GM19372 (cell line): Measurements from ENCODE around the gene JMJD8.
A peak's percentile ranks its signal among the peaks of the same experiment; 100 is the strongest.
"Not testable (repeated sequence)": the region's sequence is repeated elsewhere in the genome, so short reads cannot be mapped to it uniquely, and the experiment has no call there.

Experiments used
- ATAC-seq: cut with Tn5 transposase; IDR thresholded peaks from one replicate; pipeline ENCODE4 v1.9.1; 2021; ENCODE audit warnings: mild to moderate bottlenecking, low read depth, moderate library complexity; ENCODE audit not compliant: unreplicated experiment

Gene JMJD8

GRCh38 chr16:722835-723633 is 38.9 kb upstream of the JMJD8 start:
- ATAC-seq, result no peak

- ATAC-seq, result no peak
Observed at GRCh38 chr16:721765-722540, 37.8 kb upstream of the JMJD8 start.

- peak; percentile 74 for ATAC-seq
Observed at GRCh38 chr16:720990-721764, 37.0 kb upstream of the JMJD8 start, which contains the start of gene ANTKMT. Gene ANTKMT, plus strand, starts transcription at chr16:721146. Its CDS starts 129 bp downstream, at chr16:721275.

- ATAC-seq, result peak; percentile 19
Observed at GRCh38 chr16:720447-720989, 36.4 kb upstream of the JMJD8 start.

- no peak for ATAC-seq
Observed at GRCh38 chr16:719815-720446, 35.8 kb upstream of the JMJD8 start.

- ATAC-seq, result no peak
Observed at GRCh38 chr16:718922-719321, 34.8 kb upstream of the JMJD8 start.

- no peak for ATAC-seq
Observed at GRCh38 chr16:718389-718788, 34.3 kb upstream of the JMJD8 start.

GRCh38 chr16:717450-718245 is 33.5 kb upstream of the JMJD8 start:
- no peak for ATAC-seq

- ATAC-seq, result no peak
Observed at GRCh38 chr16:716768-717325, 32.7 kb upstream of the JMJD8 start.

GRCh38 chr16:716200-716568 is 32.0 kb upstream of the JMJD8 start:
- no peak for ATAC-seq

- ATAC-seq, result peak; percentile 16
Observed at GRCh38 chr16:715477-716199, 31.5 kb upstream of the JMJD8 start.

GRCh38 chr16:714558-715476 is 30.7 kb upstream of the JMJD8 start, which contains the start of gene METRN:
Gene METRN, plus strand, starts transcription at chr16:715118. Its CDS starts 172 bp downstream, at chr16:715290.
- peak; percentile 69 for ATAC-seq

- ATAC-seq, result no peak
Observed at GRCh38 chr16:714079-714478, 29.9 kb upstream of the JMJD8 start.

- ATAC-seq, result not testable (repeated sequence)
Observed at GRCh38 chr16:712740-713250, 28.7 kb upstream of the JMJD8 start.

GRCh38 chr16:711548-712320 is 27.6 kb upstream of the JMJD8 start:
- no peak for ATAC-seq

GRCh38 chr16:711084-711483 is 26.9 kb upstream of the JMJD8 start:
- no peak for ATAC-seq
